PC-3 (cell line): Measurements from ENCODE around the gene GMPPB. TPM values are rescaled to one million over a fixed set of nuclear protein-coding genes. Genes with fewer than 3 reads are reported as not detected.
A peak's percentile ranks its signal among the peaks of the same experiment; 100 is the strongest.

Source experiments
- ATAC-seq: fragments of 200-7000 bp; cut with Tn5 transposase; 2 replicates; pipeline ENCODE4 v1.9.1; 2020; ENCODE audit warnings: mild to moderate bottlenecking, moderate library complexity
- BruUV-seq: library from RNA; stranded (reverse); fragments of 400-500 nt; replicated peaks from 2 replicates; lab custom pipeline; 2021; lab: Mats Ljungman, UMichigan
- CTCF ChIA-PET: fragments of 300-600 bp; sonication (Branson Sonifier 250); formaldehyde crosslinking; loops from one replicate; lab custom pipeline; 2022; ENCODE audit warnings: antibody characterized with exemption; lab: Charles Lee
- POLR2A ChIA-PET: fragments of 300-600 bp; sonication (Branson Sonifier 250); formaldehyde crosslinking; loops from one replicate; lab custom pipeline; 2022; ENCODE audit warnings: antibody characterized with exemption; ENCODE audit not compliant: unreplicated experiment; lab: Charles Lee
- DNase-seq: peaks from one replicate; pipeline ENCODE4 v3.0.0-alpha.2; 2015
- H2AFZ ChIP-seq: fragments of 300-600 bp; sonication (generic); 2 replicates; pipeline ENCODE4 v1.6.0; 2016; ENCODE audit warnings: antibody characterized with exemption, low read length
- H3F3A ChIP-seq: fragments of 300-600 bp; sonication (generic); one replicate; pipeline ENCODE4 v1.6.0; 2017; ENCODE audit warnings: antibody characterized with exemption, low read length, control low read depth, mild to moderate bottlenecking; ENCODE audit not compliant: unreplicated experiment
- H3K27ac ChIP-seq: fragments of 300-600 bp; sonication (generic); 2 replicates; pipeline ENCODE4 v1.5.1; 2016; ENCODE audit warnings: mild to moderate bottlenecking, low read length
- H3K27me3 ChIP-seq: fragments of 300-600 bp; sonication (generic); 2 replicates; pipeline ENCODE4 v1.6.1; 2016; ENCODE audit warnings: low read length, mixed read lengths
- H3K36me3 ChIP-seq: fragments of 300-600 bp; sonication (generic); 2 replicates; pipeline ENCODE4 v1.6.1; 2016; ENCODE audit warnings: low read depth, mixed run types, low read length, mixed read lengths
- H3K4me1 ChIP-seq: fragments of 300-600 bp; sonication (generic); 2 replicates; pipeline ENCODE4 v1.5.1; 2016; ENCODE audit warnings: low read length; ENCODE audit not compliant: insufficient read depth
- H3K4me2 ChIP-seq: fragments of 300-600 bp; sonication (generic); 2 replicates; pipeline ENCODE4 v1.6.0; 2016; ENCODE audit warnings: low read length
- H3K4me3 ChIP-seq: fragments of 300-600 bp; sonication (generic); 2 replicates; pipeline ENCODE4 v1.5.1; 2016; ENCODE audit warnings: mild to moderate bottlenecking, low read length, mixed read lengths
- H3K79me2 ChIP-seq: fragments of 300-600 bp; sonication (generic); 2 replicates; pipeline ENCODE4 v1.6.1; 2017; ENCODE audit warnings: low read length, mixed read lengths
- H3K9ac ChIP-seq: fragments of 300-600 bp; sonication (generic); 2 replicates; pipeline ENCODE4 v1.6.0; 2016; ENCODE audit warnings: mild to moderate bottlenecking, low read length
- H3K9me2 ChIP-seq: fragments of 300-600 bp; sonication (generic); replicated peaks from 2 replicates; pipeline ENCODE4 v1.6.1; 2016; ENCODE audit warnings: mixed run types, low read length, mixed read lengths
- H3K9me3 ChIP-seq: fragments of 300-600 bp; sonication (generic); 2 replicates; pipeline ENCODE4 v1.6.1; 2016; ENCODE audit warnings: low read length, mixed read lengths
- H4K20me1 ChIP-seq: fragments of 300-600 bp; sonication (generic); 2 replicates; pipeline ENCODE4 v1.6.1; 2016; ENCODE audit warnings: low read length, mixed read lengths
- CTCF ChIP-seq: fragments of 300-600 bp; sonication (generic); conservative IDR thresholded peaks from 2 replicates; pipeline ENCODE4 v1.5.1; 2017; ENCODE audit warnings: antibody characterized with exemption, low read depth, mild to moderate bottlenecking, low read length
- EZH2 ChIP-seq: fragments of 300-600 bp; sonication (generic); IDR thresholded peaks from one replicate; pipeline ENCODE4 v1.6.1; 2017; ENCODE audit warnings: antibody characterized with exemption, mild to moderate bottlenecking, low read length; ENCODE audit not compliant: unreplicated experiment
- EZH2phosphoT487 ChIP-seq: fragments of 300-600 bp; sonication (generic); IDR thresholded peaks from 2 replicates; pipeline ENCODE4 v1.6.1; 2018; ENCODE audit warnings: mild to moderate bottlenecking, antibody characterized with exemption, low read length, borderline replicate concordance
- intact Hi-C: fragments of 100-400 bp; cut with micrococcal nuclease; formaldehyde crosslinking; loops from 2 replicates; pipeline ENCODE4 v1.9.0; 2023
- total RNA-seq: library from RNA; depleted of rRNA; stranded (reverse); fragments of >200 nt; gene quantifications from 2 replicates; pipeline ENCODE4 v1.2.3, GENCODE V29; 2014

Gene GMPPB
- total RNA-seq, 1 experiment from 2014 or later, result 69.5 TPM

GRCh38 chr3:49724586-49724985, 835 bp upstream of the GMPPB start:
- peaks cover 20% of the 10 kb centered on the region for H3K36me3 ChIP-seq
- H3K4me1 ChIP-seq, result peaks cover 17% of the 10 kb centered on the region
- peak overlapping the region; percentile 90 for H3K4me2 ChIP-seq
- intact Hi-C loops, result loop anchor here (1.0 kb wide), 1 partner anchor 62 kb away; the partner anchor contains the start of gene IP6K1
- ATAC-seq (no peak), DNase-seq (no peak)
- H3K27me3 ChIP-seq, result no peaks in the 10 kb centered on the region
- H3K4me3 ChIP-seq, result peak overlapping the region; percentile 98
- BruUV-seq, result no TSS peak
- CTCF ChIA-PET, result no interaction called here
- TF ChIP-seq EZH2 (no peak), CTCF (no peak), EZH2phosphoT487 (no peak)
- H3K9me3 ChIP-seq, result no peaks in the 10 kb centered on the region
- peak overlapping the region; percentile 79 for H3K27ac ChIP-seq
- POLR2A ChIA-PET, result no interaction called here
- peaks cover 17% of the 10 kb centered on the region for H3K79me2 ChIP-seq
- H3K9me2 ChIP-seq, result no peaks in the 10 kb centered on the region
- H3K9ac ChIP-seq, result peak overlapping the region; percentile 98
- no peaks in the 10 kb centered on the region for H4K20me1 ChIP-seq
- H3F3A ChIP-seq, result no peaks in the 10 kb centered on the region
- H2AFZ ChIP-seq, result peak overlapping the region; percentile 85

- Histone ChIP-seq H4K20me1 (no peaks in the 10 kb centered on the region), H3K27me3 (no peaks in the 10 kb centered on the region), H3K9ac (peak overlapping the region; percentile 98), H3K4me2 (peak overlapping the region; percentile 96), H2AFZ (peak overlapping the region; percentile 79), H3K27ac (peak overlapping the region; percentile 65), H3K4me1 (peaks cover 20% of the 10 kb centered on the region), H3K9me2 (no peaks in the 10 kb centered on the region), H3K79me2 (peaks cover 17% of the 10 kb centered on the region), H3K9me3 (no peaks in the 10 kb centered on the region), H3F3A (no peaks in the 10 kb centered on the region), H3K4me3 (peak overlapping the region; percentile 98), H3K36me3 (peaks cover 20% of the 10 kb centered on the region)
- intact Hi-C loops, result loop anchor here (1.0 kb wide), 1 partner anchor 177 kb away; no protein-coding TSS in a partner anchor
- DNase-seq (peak; percentile 53), ATAC-seq (peak; percentile 9)
- BruUV-seq, result TSS peak; percentile 38
- POLR2A ChIA-PET, result interaction anchor here (0.6 to 0.7 kb wide), 3 partner anchors 31 to 97 kb away, joined by 4 to 5 read pairs (median 4); no protein-coding TSS in a partner anchor
- CTCF ChIA-PET, result interaction anchor here (0.8 kb wide), 1 partner anchor 48 kb away, joined by 3 read pairs; no protein-coding TSS in a partner anchor
- TF ChIP-seq EZH2phosphoT487 (no peak), EZH2 (no peak), CTCF (no peak)
Observed at GRCh38 chr3:49723296-49723627, 489 bp downstream of the GMPPB start.

- no peak overlapping the region for H2AFZ ChIP-seq
- BruUV-seq, result no TSS peak
Observed at GRCh38 chr3:49722896-49723295, 855 bp downstream of the GMPPB start.

More at GRCh38 chr3:49722896-49723295, 855 bp downstream of the GMPPB start:
- H3K4me3 ChIP-seq, result peak overlapping the region; percentile 98
- ChIA-PET CTCF (no interaction called here), POLR2A (interaction anchor here (0.6 to 0.7 kb wide), 2 partner anchors 79 to 96 kb away, joined by 4 to 5 read pairs; no protein-coding TSS in a partner anchor)
- no peaks in the 10 kb centered on the region for H3K9me2 ChIP-seq
- peaks cover 17% of the 10 kb centered on the region for H3K79me2 ChIP-seq
- no peaks in the 10 kb centered on the region for H3K27me3 ChIP-seq
- intact Hi-C loops, result loop anchor here (1.0 kb wide), 1 partner anchor 177 kb away; no protein-coding TSS in a partner anchor
- peak overlapping the region; percentile 96 for H3K4me2 ChIP-seq
- H3F3A ChIP-seq, result no peaks in the 10 kb centered on the region
- TF ChIP-seq EZH2 (no peak), EZH2phosphoT487 (no peak), CTCF (no peak)
- peak overlapping the region; percentile 98 for H3K9ac ChIP-seq
- peak overlapping the region; percentile 65 for H3K27ac ChIP-seq
- ATAC-seq (no peak), DNase-seq (no peak)
- H3K9me3 ChIP-seq, result no peaks in the 10 kb centered on the region
- H3K4me1 ChIP-seq, result peaks cover 20% of the 10 kb centered on the region
- no peaks in the 10 kb centered on the region for H4K20me1 ChIP-seq
- peaks cover 18% of the 10 kb centered on the region for H3K36me3 ChIP-seq
